GM18498 (cell line): ENCODE results near the gene HIKESHI.
"Not testable (repeated sequence)": the region's sequence is repeated elsewhere in the genome, so short reads cannot be mapped to it uniquely, and the experiment has no call there.

Source experiments
- ATAC-seq: cut with Tn5 transposase; IDR thresholded peaks from one replicate; pipeline ENCODE4 v1.9.1; 2021; ENCODE audit warnings: mild to moderate bottlenecking, moderate library complexity; ENCODE audit not compliant: unreplicated experiment

The HIKESHI gene

DNA sequence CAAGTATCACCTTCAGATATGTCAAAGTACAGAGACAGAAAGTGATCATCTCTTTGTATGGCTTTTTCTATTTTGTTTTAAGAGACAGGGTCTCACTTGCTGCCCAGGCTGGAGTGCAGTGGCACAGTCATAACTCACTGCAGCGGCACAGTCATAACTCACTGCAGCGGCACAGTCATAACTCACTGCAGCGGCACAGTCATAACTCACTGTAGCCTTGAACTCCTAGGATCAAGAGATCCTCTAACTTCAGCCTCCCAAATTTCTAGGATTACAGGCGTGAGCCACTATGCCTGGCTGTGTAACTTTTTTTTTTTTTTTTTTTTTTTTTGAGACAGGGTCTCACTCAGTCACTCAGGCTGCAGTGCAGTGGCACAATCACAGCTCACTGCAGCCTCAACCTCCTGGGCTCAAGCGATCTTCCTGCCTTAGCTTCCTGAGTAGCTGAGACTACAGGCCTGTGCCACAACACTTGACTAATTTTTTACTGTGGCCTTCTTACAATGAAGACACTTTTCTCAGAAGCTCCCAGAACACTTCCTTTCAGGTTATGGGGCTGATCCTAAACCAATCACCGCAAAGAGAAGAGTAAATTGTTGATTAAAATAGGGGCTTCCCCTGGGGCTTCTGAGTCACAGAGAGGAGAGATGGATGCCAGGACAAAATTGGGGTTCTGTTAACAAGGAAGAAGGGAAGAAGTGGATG lies 9.0 kb upstream of the HIKESHI start:
- no peak for ATAC-seq

DNA sequence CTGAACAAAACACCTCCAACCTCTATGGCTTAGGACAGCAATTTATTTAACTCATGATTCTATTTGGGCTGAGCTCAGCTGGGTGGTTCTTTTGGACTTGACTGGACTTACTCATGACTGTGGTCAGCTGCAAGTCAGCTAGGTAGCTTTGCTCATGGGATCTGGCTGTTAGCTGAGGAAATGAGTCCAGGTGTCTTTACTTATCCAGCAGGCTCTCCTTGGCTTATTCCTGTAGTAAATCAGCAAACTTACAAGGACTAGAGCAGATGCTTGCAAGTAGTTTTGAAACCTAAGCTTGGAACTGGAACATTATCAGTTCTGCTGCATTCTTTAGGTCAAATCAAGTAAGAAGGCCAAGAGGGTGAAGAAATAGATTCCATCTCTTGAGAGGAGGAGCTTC lies 8.0 kb upstream of the HIKESHI start:
- no peak for ATAC-seq

DNA sequence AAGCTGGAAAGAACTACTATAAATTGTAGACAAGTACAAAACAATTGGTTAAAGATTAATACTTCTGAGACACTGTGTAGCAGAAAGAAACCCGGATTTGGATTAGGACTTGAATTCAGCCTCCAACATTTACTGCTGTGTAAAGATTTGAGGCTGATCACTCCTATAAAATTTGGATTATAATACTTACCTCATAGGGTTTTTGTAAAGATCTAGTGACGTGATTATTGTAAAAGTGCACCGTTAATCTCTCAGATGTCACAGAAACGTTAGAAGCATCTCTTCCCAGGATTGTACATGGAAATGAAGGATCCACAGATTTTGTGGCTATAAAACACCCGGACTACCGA lies 323 bp upstream of the HIKESHI start:
- no peak for ATAC-seq

DNA sequence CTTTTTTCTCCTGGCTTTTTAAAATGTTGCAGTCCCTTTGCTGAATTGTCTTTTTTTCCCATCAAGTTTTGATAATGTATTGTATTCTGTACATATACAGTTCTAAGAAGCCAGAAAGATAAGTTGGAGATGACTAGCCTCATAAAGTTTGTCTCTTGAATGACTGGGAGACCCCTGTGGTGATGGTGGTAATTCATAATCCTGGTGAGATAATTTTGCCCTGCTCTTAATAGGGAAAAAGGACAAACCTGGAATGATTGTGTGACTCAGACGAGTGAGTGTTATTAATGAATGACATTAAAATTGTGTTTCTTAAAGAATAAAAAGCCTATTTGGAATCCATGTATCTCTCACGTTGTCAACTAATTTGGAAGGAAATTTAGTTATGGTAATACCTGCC lies 1.2 kb downstream of the HIKESHI start:
- ATAC-seq, result no peak

DNA sequence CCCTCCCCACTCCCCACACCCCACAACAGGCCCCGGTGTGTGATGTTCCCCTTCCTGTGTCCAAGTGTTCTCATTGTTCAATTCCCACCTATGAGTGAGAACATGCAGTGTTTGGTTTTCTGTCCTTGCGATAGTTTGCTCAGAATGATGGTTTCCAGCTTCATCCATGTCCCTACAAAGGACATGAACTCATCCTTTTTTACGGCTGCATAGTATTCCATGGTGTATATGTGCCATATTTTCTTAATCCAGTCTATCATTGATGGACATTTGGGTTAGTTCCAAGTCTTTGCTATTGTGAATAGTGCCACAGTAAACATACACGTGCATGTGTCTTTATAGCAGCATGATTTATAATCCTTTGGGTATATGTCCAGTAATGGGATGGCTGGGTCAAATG lies 6.7 kb downstream of the HIKESHI start:
- not testable (repeated sequence) for ATAC-seq

DNA sequence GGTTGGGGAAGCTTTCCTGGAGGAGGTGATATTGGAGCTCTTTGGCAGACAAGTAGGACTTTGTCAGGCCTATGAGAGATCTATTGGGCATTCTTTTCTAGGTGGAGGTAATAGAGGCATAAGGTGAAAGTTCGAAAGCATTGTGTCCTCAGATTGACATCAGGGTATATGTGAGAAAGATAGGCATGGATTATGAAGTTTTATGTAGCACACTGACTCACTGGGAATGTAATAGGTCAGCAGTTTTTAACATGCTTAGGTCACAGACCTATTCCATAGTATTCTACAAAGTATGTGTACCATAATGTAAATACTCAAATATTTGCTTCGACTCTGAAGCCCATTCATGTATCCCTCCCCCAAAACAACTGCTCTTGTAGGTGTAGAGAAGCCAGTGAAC lies 11.8 kb downstream of the HIKESHI start:
- no peak for ATAC-seq

DNA sequence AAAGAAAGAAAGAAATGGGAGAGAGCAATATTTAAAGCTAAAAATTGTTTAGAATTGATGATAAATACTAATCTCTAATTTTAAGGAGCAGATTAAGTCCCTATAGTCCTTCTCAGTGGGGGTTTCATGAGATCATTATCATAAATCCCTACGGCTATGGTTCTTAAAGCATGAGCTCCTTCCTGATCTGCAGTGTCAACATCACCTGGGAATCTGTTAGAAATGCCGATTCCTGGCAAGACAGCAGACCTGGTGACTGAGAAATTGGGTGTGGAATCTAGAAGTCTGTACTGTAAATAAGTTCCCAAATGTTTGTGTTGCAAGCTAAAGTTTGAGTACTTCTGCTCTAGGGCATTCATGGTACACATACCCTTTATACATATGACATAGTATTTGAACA lies 12.6 kb downstream of the HIKESHI start:
- ATAC-seq, result no peak

DNA sequence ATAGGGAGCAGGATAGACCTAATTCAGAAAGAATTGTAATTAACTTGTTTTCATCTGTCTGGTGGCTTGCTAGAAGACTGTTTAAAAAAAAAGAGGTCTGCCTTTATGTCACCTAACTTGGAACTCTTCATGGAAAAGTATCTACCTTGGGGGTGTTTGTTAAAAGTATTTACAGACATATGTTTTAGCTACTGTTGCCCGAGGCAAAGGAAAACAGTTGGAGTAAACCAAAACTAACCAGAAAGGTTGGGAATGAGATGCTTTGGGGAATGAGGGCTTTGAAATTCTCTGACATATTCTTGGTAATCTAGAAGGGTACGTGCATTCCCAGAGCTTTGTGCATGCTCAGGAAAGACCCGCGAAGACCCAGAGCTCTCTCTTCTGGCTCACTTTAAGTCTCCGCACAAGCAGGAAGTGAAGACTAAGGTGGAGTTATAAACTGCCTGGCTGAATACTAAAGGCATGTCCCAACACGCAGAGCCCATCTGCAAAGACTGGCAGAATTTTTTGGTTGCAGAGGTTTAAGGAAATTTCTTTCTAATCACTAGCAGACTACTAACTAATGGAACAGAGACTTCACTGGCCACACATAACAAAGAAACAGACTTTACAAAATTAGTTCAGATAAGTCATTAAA lies 33.2 kb downstream of the HIKESHI start:
- no peak for ATAC-seq

DNA sequence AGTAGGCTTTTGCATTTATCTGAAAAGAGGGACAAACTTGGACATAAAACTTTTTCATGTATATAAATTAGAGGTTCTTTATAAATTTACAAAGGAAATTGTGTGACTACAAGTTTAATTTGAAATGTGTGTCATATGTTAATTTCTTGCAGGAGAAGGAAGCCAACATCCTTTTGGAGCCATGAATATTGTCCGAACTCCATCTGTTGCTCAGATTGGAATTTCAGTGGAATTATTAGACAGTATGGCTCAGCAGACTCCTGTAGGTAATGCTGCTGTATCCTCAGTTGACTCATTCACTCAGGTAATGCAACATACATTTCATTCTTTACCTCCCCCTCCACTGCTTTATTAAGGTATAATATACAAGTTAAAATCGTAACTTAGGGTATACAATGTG lies 35.2 kb downstream of the HIKESHI start:
- ATAC-seq, result no peak

DNA sequence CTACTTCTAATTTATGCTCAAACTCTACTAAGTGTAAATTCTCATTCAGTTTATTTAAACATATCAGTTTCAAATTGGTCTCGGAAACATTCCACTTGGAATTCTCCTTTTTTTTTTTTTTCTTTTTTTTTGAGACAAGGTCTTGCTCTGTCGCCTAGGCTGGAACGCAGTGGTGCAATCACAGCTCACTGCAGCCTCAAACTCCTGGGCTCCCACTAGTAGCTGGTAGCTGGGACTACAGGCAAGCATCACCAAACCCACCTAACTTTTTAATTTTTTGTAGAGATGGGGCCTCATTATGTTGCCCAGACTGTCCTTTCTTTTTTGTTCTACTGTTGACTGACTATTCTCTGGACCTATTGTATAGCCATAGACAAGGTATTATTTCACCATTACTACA lies 39.3 kb downstream of the HIKESHI start:
- no peak for ATAC-seq

DNA sequence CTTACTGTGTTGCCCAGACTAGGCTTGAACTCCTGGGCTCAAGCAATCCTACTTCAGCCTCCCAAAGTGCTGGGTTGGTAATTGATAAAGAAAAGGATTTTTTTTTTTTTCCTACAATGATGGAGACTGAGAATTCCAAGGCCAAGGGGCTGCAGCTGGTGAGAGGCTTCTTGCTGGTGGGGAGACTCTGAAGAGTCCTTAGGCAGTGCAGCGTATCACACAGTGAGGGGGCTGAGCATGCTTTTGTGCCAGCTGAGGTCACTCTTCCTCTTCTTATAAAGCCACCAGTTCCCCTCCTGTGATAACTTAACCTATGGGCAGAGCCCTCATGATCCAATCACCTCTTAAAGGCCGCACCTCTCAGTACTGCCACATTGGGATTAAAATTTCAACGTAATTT lies 44.5 kb downstream of the HIKESHI start:
- ATAC-seq, result no peak

DNA sequence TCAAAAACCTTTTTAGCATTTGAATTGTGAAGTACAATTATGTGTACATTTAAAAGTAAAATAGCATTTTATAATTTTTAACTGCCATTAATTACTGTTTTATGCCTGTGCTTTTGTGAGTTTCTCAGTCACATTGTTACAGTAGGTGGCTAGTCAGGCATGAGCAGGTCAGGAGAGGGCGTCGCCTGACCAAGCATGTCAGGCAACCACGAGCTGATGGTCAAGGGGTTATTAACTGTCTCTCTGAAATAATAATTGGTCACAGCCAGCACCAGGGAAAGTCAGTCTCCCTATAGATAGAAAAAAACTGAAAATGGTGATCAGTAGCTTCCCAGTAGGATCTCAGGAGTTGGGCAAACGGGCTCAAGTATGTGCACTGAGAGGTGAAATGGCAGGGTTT lies 53.2 kb downstream of the HIKESHI start:
- no peak for ATAC-seq

DNA sequence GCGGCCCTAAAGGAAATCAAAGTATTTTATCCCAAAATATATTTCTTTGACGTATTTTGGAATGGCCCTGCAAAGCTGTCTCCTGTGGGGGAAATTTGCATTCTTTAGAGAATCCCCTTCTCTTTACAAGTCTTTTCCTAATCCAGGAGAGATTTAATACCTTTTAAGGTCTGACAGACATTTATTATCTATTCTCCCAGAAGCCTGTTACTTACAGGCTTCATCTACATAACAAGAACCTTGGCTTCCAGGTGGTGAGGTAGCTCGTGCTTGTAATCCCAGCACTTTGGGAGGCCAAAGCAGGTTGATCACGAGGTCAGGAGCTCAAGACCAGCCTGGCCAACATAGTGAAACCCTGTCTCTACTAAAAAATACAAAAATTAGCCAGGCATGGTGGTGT lies 55.4 kb downstream of the HIKESHI start:
- ATAC-seq, result not testable (repeated sequence)

DNA sequence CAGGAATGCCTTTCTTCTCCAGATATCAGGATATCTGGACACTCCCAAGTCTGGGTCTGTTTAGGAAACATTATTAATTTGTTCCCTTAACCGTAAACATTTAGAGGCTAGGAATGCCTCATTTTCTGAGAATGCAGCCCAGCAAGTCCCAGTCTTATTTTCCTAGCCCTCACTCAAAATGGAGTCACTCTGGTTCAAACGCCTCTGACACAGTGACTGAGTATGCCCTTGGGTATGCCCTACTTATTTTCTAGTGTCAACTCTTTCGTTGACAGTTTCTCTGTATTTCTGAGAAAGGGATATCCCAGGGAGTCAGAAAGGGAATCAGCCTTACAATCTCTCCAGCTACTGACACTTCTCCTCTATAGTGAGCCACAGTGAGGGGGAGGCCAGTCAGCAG lies 56.7 kb downstream of the HIKESHI start:
- ATAC-seq, result no peak

DNA sequence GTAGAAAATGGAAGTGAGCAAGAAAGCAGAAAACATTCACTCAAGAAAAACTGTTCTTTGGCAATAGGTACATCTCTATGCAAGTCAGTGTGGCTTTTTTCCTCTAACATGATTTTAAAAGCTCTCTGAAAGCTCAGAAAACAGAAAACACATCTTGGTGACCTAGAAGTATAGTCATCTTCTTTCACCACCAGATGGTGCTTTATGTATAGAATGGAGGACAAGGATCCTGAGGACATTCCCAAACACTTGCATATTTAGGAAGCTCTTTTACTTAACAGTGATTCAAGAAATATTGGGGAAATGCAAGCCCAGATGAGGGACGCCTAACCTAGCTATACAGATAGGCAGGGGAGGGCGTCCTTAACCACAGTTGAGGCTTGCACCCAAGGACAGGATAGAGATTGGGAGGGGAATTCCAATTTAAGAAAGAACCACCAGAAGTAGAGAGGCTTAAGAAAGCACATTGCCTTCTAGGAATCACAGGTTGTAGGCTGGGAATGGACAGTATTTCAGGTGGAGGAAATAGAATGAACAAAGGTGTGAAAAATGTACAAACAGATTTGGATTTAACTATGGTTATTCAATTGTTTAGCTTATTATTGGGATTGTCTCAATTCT lies 58.8 kb downstream of the HIKESHI start:
- no peak for ATAC-seq

DNA sequence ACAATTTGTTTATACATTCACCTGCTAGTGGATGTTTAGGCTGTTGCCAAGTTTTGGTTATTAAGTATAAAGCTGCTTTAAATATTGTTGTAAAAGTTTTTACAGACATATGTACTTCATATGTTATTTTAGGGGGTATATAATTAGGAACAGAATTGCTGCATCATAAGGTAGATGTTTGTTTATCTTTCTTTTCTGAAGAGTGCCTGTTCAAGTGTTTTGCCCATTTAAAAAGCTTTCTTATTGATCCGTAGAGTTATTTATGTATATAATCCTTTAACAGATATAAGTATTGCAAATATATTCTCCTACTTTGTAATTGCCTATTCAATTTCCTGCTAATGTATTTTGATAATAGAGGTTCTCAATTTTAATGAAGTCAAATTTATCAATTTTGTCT lies 61.4 kb downstream of the HIKESHI start:
- ATAC-seq, result no peak

DNA sequence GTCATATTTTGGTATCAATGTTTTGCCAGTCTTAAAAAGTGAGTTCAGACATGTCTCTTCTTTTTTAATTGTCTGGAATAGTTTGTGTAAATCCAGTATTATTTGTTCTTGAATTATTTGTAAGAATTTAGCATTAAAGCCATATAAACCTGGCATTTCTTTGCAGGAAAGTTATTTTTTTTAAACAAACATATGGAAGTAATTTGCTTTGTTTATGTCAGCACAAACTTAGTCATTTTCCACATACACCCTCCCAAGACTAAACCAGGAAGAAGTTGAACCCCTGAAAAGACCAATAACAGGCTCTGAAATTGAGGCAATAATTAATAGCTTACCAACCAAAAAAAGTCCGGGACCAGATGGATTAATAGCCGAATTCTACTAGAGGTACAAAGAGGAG lies 63.5 kb downstream of the HIKESHI start:
- ATAC-seq, result no peak

DNA sequence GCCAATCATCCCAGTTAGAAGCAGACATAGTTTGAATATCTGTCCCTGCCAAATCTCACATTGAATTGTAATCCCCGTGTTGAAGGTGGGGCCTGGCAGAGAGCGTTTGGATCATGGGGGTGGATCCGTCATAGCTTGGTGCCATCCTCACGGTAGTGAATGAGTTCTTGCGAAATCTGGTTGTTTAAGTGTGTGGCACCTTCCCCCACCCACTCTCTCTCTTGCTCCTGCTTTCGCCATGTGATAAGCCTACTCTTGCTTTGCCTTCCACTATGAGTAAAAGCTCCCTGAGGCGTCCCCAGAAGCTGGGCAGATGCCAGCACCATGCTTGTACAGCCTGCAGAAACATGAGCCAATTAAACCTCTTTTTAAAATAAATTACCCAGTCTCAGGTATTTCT lies 67.6 kb downstream of the HIKESHI start:
- ATAC-seq, result no peak

DNA sequence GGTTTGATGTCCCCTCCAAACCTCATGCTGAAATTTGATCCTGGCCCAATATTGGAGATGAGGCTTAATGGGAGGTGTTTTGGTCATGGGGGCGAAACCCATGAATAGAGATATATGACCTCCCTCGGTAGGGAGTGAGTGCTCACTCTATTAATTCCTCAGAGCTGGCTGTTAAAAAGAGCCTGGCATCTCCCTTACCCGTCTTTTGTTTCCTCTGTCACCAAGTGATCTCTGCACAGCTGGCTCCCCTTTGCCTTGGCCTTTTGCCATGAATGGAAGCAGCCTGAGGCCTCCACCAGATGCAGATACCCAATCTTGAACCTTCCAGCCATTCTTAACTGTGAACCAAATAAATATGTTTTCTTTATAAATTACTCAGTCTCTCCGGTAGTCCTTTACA lies 68.1 kb downstream of the HIKESHI start:
- no peak for ATAC-seq

DNA sequence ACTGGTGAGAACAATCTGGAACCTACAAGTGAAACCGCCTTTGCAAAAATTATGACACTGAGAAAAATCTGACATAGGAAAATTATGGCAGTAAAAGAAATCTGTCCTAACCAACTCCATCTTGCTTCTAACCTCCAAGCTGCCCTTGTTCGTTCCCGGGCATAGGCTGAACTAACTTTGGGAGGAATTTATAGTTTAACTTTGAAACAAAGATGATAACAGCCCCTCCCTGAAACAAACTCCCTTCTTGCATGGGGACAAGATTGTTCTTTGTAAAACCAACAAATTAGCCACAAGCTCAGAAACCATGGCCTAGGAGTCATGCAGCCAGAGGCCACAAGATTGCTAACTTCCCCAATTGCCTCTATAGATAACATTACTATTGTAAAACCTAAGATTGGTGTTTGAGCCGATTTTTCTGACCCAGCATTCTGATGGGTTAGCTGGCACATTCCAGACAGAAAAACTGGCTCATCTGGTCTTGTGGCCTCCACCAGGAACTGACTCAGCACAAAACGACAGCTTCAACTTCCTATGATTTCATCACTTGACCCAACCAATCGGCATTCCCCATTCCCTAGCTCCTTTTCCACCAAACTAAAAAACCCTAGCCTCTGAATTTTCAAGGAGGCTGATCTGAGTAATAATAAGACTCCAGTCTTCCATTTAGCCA lies 69.0 kb downstream of the HIKESHI start:
- ATAC-seq, result no peak

DNA sequence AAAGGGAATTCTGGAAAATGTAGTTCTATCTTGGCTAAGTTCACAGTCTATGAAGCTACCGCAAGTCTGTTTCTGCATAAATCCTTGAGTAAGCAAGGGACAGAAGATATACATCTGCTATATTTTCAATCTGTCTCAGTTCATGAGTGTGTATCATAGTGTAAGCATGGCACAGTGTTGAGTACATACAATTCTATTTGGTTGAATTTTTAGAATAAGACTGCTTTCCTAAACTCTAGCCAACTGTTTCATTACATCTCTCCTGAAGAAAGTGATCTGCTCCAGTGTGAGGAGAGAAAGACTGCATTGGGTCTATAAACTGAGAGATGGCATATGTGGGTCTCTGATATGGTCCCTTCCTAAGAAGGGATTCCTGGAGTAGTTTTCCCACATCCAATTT lies 70.0 kb downstream of the HIKESHI start:
- ATAC-seq, result no peak

DNA sequence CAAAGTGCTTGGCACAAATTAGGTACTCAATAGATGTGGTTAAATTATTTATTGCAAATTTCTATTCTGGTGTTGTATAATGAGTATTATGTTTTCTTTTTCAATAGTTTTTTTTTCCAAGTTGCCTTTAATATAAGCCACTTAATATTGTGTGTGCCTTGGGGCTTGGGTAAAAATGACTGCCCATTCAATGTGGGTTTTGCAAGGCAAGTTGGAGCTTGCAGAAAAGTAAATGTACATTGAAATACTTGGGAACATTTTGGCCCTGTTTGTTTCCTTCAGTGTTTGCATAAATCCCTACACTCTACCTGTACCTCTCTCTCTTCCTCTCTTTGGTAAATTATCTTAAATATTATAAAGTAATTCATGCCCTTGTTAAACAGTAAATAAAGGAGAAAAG lies 70.5 kb downstream of the HIKESHI start:
- no peak for ATAC-seq
